Tibial nerve (tissue), 4 donors: Measurements from ENCODE around the gene STAT5A. TPM values are rescaled to one million over a fixed set of nuclear protein-coding genes. Genes with fewer than 3 reads are reported as not detected.
"Not testable (repeated sequence)": the region's sequence is repeated elsewhere in the genome, so short reads cannot be mapped to it uniquely, and the experiment has no call there.

Experiments used
- DNase-seq, 2 donors: peaks; one replicate each; pipeline ENCODE4 v3.0.0-alpha.2; 2019; ENCODE audit warnings: low spot score in 2 of 2
- H3K27ac ChIP-seq, 4 donors: fragments of 200-600 bp; sonication (generic) in 3 of 4; one replicate each; pipeline ENCODE4 v1.5.1; 2017 to 2019; ENCODE audit warnings: mild to moderate bottlenecking in 1 of 4
- H3K27me3 ChIP-seq, 2 donors: fragments of 200-600 bp; sonication (generic) in 1 of 2; one replicate each; pipeline versions ENCODE4 v1.5.1 to v1.6.0; 2017 to 2019
- H3K36me3 ChIP-seq, 3 donors: fragments of 200-600 bp; sonication (generic); one replicate each; pipeline ENCODE4 v1.5.1; 2018 to 2019
- H3K4me1 ChIP-seq, 4 donors: fragments of 200-600 bp; sonication (generic) in 3 of 4; one replicate each; pipeline ENCODE4 v1.5.1; 2017 to 2019
- H3K4me3 ChIP-seq, 4 donors: fragments of 200-600 bp; sonication (generic) in 3 of 4; one replicate each; pipeline ENCODE4 v1.5.1; 2017 to 2019; ENCODE audit warnings: mild to moderate bottlenecking in 1 of 4, moderate library complexity in 1 of 4
- H3K9me3 ChIP-seq, 4 donors: fragments of 200-600 bp; sonication (generic) in 3 of 4; one replicate each; pipeline ENCODE4 v1.5.1; 2017 to 2019
- EP300 ChIP-seq, 2 donors: sonication (generic); formaldehyde crosslinking; IDR thresholded peaks; one replicate each; pipeline ENCODE4 v1.6.1; 2017; ENCODE audit warnings: antibody characterized with exemption in 2 of 2, mild to moderate bottlenecking in 1 of 2
- POLR2A ChIP-seq, 2 donors: fragments of 450-650 bp; IDR thresholded peaks; one replicate each; pipeline ENCODE4 v1.6.1; 2017; ENCODE audit warnings: antibody characterized with exemption in 2 of 2, mild to moderate bottlenecking in 2 of 2, moderate library complexity in 2 of 2
- WGBS, 2 donors: methylation state at CpG; one replicate each; pipeline ENCODE4 v1.1.5; 2018; 5-methylcytosine and 5-hydroxymethylcytosine counted together
- total RNA-seq, 4 donors: library from RNA; depleted of rRNA; stranded (reverse); fragments of >200 nt; gene quantifications; one replicate each; pipeline ENCODE4 v1.1.0, GENCODE V29; 2016
- TF ChIP-seq, protein P1 (sequence below), 5 experiments: fragments of 200-600 bp in 3 of 5; fragments of 450-650 bp in 2 of 5; sonication (generic) in 3 of 5; IDR thresholded peaks; one replicate each; pipeline ENCODE4 v1.5.1; 2016 to 2019; ENCODE audit warnings: antibody characterized with exemption in 5 of 5, mild to moderate bottlenecking in 3 of 5, moderate library complexity in 2 of 5

Gene STAT5A
- total RNA-seq, 4 donors from 2014 or later: 95.2 to 150 (median 127) TPM

DNA sequence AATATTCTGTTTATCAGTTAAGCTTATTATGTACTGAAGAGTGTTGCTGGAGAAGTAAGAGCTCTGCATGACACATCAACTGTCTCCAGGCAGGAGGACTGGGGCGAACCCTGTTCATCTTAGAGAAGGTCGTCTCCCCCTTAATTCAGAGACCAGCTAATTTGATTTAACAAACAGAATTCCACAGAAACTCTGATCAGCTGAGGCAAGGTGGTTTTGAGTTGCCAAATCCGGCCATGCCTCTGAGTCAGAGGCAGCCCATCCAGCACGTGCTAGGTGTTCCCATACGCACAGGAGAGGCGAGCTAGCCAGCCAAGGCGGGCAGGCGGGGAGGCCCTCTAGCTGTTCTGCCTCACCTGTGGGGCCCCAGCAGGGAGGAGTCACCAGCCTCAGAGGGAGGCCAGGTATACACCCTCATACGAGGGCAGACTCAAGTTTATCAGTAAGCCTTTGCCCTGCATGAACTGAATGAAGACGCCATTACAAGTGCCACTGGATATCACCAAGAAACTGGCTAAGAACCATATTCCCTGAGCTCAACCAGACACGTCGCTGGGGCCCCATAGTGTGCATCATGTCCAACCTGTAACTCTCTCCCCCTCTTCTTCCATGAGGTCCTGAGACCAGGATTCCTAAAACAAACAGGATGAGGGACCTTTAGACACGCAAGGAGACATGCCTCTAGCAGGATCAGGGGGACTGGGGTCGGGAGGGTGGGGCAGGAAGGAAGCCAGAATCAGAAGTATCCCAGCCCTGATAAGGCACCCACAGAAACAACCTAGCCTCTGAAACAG, 25.7 kb downstream of the STAT5A start:
- no peak overlapping the region for H3K4me3 ChIP-seq
- DNase-seq: no peak
- H3K27ac ChIP-seq: peak overlapping the region in 3 of 4 donors; percentile 45 to 90 (median 66)
- peaks cover 0 to 51% (median 25%) of the 10 kb centered on the region in 4 donors for H3K4me1 ChIP-seq
- no peaks in the 10 kb centered on the region for H3K9me3 ChIP-seq
- H3K36me3 ChIP-seq: peaks cover 0 to 81% (median 20%) of the 10 kb centered on the region in 3 donors
- TF ChIP-seq EP300 (IDR thresholded peaks at IDR 0.05) (no peak), POLR2A (IDR thresholded peaks at IDR 0.05) (no peak)
- TF ChIP-seq, protein P1, sequence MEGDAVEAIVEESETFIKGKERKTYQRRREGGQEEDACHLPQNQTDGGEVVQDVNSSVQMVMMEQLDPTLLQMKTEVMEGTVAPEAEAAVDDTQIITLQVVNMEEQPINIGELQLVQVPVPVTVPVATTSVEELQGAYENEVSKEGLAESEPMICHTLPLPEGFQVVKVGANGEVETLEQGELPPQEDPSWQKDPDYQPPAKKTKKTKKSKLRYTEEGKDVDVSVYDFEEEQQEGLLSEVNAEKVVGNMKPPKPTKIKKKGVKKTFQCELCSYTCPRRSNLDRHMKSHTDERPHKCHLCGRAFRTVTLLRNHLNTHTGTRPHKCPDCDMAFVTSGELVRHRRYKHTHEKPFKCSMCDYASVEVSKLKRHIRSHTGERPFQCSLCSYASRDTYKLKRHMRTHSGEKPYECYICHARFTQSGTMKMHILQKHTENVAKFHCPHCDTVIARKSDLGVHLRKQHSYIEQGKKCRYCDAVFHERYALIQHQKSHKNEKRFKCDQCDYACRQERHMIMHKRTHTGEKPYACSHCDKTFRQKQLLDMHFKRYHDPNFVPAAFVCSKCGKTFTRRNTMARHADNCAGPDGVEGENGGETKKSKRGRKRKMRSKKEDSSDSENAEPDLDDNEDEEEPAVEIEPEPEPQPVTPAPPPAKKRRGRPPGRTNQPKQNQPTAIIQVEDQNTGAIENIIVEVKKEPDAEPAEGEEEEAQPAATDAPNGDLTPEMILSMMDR (IDR thresholded peaks at IDR 0.05): no peak
- 81 to 84% methylated on average over 11 to 14 of the region's 14 CpGs for WGBS, 2 donors
- no peaks in the 10 kb centered on the region for H3K27me3 ChIP-seq

DNA sequence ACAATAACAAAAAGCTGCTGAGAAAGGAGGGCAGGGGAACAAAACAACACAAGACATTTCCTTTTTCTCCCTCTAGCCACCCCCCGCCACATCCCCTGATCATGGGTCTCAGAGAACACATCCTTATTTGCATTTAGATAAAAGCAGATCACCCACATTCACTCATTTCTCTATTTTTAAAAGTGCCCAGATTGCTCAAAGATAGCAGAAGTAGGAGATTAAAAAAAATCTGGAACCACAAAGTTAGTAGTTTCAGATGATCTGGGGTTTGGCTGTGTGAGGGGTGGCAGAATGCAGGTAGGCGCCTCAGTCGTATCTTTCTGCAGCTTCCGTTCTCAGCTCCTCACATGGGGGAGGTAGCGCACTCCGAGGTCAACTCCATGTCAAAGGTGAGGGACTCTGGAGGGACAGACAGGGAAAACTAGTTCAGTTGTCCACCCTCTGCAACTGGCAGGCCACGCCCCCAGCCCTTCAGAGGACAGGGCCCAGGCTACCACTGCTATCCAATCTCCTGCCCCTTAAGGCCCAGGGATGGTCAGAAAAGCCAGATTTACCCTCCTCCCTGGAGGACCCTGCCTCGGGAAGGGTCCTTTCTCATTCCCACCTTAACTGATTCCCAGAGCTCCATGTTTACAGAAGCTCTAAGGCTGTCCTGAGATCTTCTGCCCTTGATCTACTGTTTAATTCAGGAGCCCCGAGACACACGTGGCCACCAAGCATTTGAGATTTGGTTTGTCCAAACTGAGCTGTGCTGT, 27.3 kb downstream of the STAT5A start:
- no peak for TF ChIP-seq EP300 (IDR thresholded peaks at IDR 0.05)
- TF ChIP-seq POLR2A (IDR thresholded peaks at IDR 0.05): no peak
- TF ChIP-seq, protein P1 (IDR thresholded peaks at IDR 0.05): no peak
- H3K36me3 ChIP-seq: peaks cover 0 to 79% (median 13%) of the 10 kb centered on the region in 3 donors
- H3K4me3 ChIP-seq: no peak overlapping the region
- 82% methylated on average over 10 of the region's 10 CpGs for WGBS, 2 donors
- no peak for DNase-seq
- no peaks in the 10 kb centered on the region for H3K27me3 ChIP-seq
- H3K9me3 ChIP-seq: no peaks in the 10 kb centered on the region
- H3K27ac ChIP-seq: peak overlapping the region in 2 of 4 donors; percentile 26 to 66
- H3K4me1 ChIP-seq: peaks cover 0 to 46% (median 26%) of the 10 kb centered on the region in 4 donors

DNA sequence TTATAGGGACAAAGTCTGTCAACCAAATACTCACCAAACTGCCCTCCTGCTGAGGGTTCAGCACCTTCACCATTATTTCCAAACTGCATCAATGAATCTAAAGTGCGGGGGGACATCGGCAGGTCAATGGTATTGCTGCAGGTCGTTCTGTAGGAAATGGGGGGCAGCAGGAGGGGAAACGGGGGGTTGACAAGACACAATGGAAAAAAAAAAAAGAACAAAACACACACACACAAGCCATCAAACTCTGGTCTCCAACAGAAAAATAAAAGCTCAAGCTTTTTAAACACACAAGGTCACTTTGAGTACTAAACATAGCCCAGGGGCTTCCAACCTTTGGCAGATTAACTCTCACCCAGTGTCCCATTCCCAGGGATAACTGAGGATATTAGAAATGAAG, 28.5 kb downstream of the STAT5A start:
- no peak overlapping the region for H3K27ac ChIP-seq
- WGBS, 2 donors: 83 to 84% methylated on average over 4 of the region's 4 CpGs
- H3K9me3 ChIP-seq: no peaks in the 10 kb centered on the region
- H3K4me3 ChIP-seq: no peak overlapping the region
- peaks cover 0 to 89% (median 13%) of the 10 kb centered on the region in 3 donors for H3K36me3 ChIP-seq
- DNase-seq: no peak
- H3K4me1 ChIP-seq: peaks cover 0 to 34% (median 22%) of the 10 kb centered on the region in 4 donors
- no peaks in the 10 kb centered on the region for H3K27me3 ChIP-seq
- TF ChIP-seq POLR2A (IDR thresholded peaks at IDR 0.05) (no peak), EP300 (IDR thresholded peaks at IDR 0.05) (no peak)
- TF ChIP-seq, protein P1 (IDR thresholded peaks at IDR 0.05): no peak

DNA sequence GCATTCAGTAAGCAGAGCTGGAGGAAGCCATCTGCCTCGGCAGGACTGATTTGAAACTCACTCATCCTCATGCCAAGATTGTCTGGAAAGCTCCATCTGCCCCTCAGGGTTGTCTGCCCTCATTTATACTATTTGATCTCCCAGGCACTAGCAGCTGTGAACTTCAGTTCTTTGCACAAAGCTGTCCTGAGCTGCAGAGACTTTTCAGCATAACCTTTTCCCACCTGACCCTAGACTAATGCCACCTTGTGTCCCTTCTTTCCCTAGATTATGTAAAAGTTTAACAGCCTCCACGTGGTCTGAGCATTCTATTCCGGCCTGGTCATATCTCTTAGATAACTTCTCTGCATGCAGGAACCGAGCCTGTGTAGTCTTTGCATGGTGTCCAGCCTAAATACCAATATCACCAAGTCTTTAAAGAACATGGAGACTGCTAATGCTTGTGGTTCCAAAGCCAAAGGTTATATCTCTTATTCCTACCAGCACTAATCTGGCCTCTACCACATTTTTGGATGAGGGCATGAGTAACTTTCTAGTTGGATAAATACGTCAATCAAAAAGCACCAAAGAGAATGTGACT, 29.1 kb downstream of the STAT5A start:
- no peak for DNase-seq
- Histone ChIP-seq H3K27me3 (no peaks in the 10 kb centered on the region), H3K27ac (no peak overlapping the region), H3K36me3 (peaks cover 3 to 95% (median 13%) of the 10 kb centered on the region in 3 donors), H3K9me3 (no peaks in the 10 kb centered on the region), H3K4me3 (no peak overlapping the region), H3K4me1 (peaks cover 0 to 30% (median 17%) of the 10 kb centered on the region in 4 donors)
- TF ChIP-seq EP300 (IDR thresholded peaks at IDR 0.05): no peak
- TF ChIP-seq, protein P1 (IDR thresholded peaks at IDR 0.05): no peak
- TF ChIP-seq POLR2A (IDR thresholded peaks at IDR 0.05): no peak
- WGBS, 2 donors: 72 to 76% methylated on average over 5 of the region's 5 CpGs

DNA sequence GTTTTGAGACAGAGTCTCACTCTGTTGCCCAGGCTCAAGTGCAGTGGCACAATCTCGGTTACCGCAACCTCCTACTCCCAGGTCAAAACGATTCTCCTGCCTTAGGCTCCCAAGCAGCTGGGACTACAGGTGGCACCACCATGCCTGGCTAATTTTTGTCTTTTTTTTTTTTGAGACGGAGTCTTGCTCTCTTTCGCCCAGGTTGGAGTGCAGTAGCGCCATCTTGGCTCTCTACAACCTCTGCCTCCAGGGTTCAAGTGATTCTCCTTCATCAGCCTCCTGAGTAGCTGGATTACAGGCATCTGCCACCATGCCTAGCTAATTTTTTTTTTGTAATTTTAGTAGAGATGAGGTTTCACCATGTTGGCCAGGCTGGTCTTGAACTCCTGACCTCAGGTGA, 29.7 kb downstream of the STAT5A start:
- not testable (repeated sequence) for H3K27me3 ChIP-seq, H3K9me3 ChIP-seq, H3K4me3 ChIP-seq, H3K27ac ChIP-seq, DNase-seq
- Histone ChIP-seq H3K4me1 (peaks cover 0 to 30% (median 11%) of the 10 kb centered on the region in 4 donors), H3K36me3 (peaks cover 3 to 95% (median 13%) of the 10 kb centered on the region in 3 donors)
- 96 to 97% methylated on average over 6 of the region's 6 CpGs for WGBS, 2 donors
